Measurements from ENCODE around the gene CYB5R3.

Gene CYB5R3

DNA sequence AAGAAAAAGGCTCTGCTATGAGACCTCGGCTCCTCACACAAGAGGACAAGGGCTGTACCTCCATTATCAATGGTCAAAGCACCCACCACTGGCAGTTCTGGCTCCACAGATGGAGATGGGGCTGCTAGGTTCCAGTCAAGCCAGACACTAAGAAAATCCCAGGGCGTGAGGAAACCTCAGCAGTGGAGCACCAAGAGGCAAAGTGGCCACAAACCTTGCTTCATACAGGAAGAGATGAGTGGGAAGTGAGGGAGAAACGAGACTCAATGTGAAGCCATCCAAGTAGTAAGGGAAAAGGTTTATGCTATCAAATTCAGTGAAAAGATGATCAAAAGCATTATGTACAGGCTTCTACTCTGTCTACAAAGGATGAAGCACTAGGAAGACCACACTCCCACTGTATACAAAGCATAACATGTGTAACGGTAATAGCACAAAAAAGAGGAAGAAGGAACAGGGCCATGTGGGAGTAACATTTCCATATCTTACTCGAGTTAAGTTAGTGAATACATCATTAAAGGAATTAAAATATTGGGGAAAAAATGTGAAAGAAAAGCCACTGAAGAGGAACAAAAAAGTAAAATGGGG is 61.5 kb downstream of the CYB5R3 start:
- no peak for DNase-seq

DNA sequence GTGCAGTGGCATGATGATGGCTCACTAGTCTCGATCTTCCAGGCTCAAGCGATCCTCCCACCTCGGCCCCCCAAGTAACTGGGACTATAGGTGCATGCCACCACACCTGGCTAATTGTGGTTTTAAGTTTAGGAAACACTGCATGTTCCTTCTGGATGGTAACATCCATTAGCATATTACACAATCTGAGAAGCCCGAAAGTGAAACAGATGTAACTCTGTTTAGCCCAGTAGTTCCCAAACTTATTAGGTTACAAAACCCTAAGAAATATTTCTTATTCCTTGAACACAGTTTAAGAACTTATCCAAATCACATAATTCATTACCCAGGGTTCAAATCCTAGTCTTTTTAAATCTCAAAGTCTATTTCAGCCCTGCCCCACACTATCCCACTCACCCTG is 62.8 kb downstream of the CYB5R3 start:
- no peak for DNase-seq
- Histone ChIP-seq H3K4me3 (ENCODE audit: low read depth, low read length) (no peak overlapping the region), H3K36me3 (peaks cover 67% of the 10 kb centered on the region), H3K27me3 (no peaks in the 10 kb centered on the region), H3K4me1 (no peaks in the 10 kb centered on the region), H3K9me3 (no peaks in the 10 kb centered on the region)
- no peak for TF ChIP-seq CTCF (IDR thresholded peaks at IDR 0.05; ENCODE audit: low read depth, low read length)

More for the DNA sequence above, 61.5 kb downstream of the CYB5R3 start:
- Histone ChIP-seq H3K4me1 (no peaks in the 10 kb centered on the region), H3K36me3 (peaks cover 74% of the 10 kb centered on the region), H3K9me3 (no peaks in the 10 kb centered on the region), H3K4me3 (ENCODE audit: low read depth, low read length) (no peak overlapping the region), H3K27me3 (no peaks in the 10 kb centered on the region)
- no peak for TF ChIP-seq CTCF (IDR thresholded peaks at IDR 0.05; ENCODE audit: low read depth, low read length)

- DNase-seq: no peak
- H3K4me1 ChIP-seq: no peaks in the 10 kb centered on the region
- no peak overlapping the region for H3K4me3 ChIP-seq (ENCODE audit: low read depth, low read length)
- no peak for TF ChIP-seq CTCF (IDR thresholded peaks at IDR 0.05; ENCODE audit: low read depth, low read length)
- H3K9me3 ChIP-seq: no peaks in the 10 kb centered on the region
- H3K27me3 ChIP-seq: no peaks in the 10 kb centered on the region
- H3K36me3 ChIP-seq: peaks cover 63% of the 10 kb centered on the region
These were observed 64.1 kb downstream of the CYB5R3 start for GRCh38 chr22:42585096-42585495.

DNA sequence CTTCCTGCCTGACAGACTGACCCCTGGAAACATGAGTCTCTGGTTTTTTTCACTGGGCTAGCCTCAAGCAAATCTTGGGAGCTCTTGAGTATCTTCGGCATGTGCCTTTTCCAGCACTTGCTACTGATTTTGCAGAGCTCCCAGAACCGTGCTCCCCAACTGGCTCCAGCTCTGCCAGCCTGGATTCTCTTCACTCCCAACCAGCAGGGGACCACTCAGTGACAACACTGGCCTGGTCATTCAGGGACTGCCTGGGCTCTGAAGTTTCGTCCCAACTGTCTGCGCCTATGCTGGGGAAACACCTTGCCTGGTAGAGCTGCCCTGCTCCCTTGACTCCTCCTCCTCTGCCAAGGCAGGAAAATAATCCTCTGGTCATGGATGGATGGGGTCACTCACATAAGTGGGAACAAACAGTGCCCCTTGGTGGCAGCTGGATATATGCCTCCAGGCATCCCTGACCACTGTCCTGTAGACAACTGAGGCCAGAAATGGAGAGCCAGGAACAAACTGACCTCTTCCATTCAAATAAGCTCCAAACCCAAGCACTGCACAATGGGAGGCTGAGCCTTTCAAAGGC is 64.7 kb downstream of the CYB5R3 start:
- Histone ChIP-seq H3K27me3 (no peaks in the 10 kb centered on the region), H3K36me3 (peaks cover 61% of the 10 kb centered on the region), H3K9me3 (no peaks in the 10 kb centered on the region), H3K4me3 (ENCODE audit: low read depth, low read length) (no peak overlapping the region), H3K4me1 (no peaks in the 10 kb centered on the region)
- no peak for DNase-seq
- TF ChIP-seq CTCF (IDR thresholded peaks at IDR 0.05; ENCODE audit: low read depth, low read length): no peak

- Histone ChIP-seq H3K36me3 (peaks cover 61% of the 10 kb centered on the region), H3K4me3 (ENCODE audit: low read depth, low read length) (no peak overlapping the region), H3K27me3 (no peaks in the 10 kb centered on the region), H3K4me1 (no peaks in the 10 kb centered on the region), H3K9me3 (no peaks in the 10 kb centered on the region)
- no peak for DNase-seq
- TF ChIP-seq CTCF (IDR thresholded peaks at IDR 0.05; ENCODE audit: low read depth, low read length): no peak
These were observed 66.2 kb downstream of the CYB5R3 start for GRCh38 chr22:42582987-42583386.

All from BE2C (cell line).